HG03280 (cell line): Measurements from ENCODE around the gene TM9SF3.

Experiments
- ATAC-seq: cut with Tn5 transposase; IDR thresholded peaks from one replicate; pipeline ENCODE4 v1.9.1; 2021; ENCODE audit warnings: mild to moderate bottlenecking, moderate library complexity; ENCODE audit not compliant: unreplicated experiment

Gene TM9SF3

GRCh38 chr10:96482815-96483588, 103.8 kb downstream of the TM9SF3 start:
- ATAC-seq = no peak

GRCh38 chr10:96478355-96478754, 108.5 kb downstream of the TM9SF3 start:
- no peak for ATAC-seq

- ATAC-seq = no peak
Measured at GRCh38 chr10:96473866-96474265, 112.9 kb downstream of the TM9SF3 start.

- no peak for ATAC-seq
Measured at GRCh38 chr10:96470116-96470743, 116.6 kb downstream of the TM9SF3 start.

- ATAC-seq = no peak
Measured at GRCh38 chr10:96468845-96469244, 118.0 kb downstream of the TM9SF3 start.
